Measurements from ENCODE around the gene ASXL2. TPM values are rescaled to one million over a fixed set of nuclear protein-coding genes. Genes with fewer than 3 reads are reported as not detected.

Gene ASXL2
- total RNA-seq, 2 donors from 2014 or later = 28.6 to 32.7 TPM

DNA sequence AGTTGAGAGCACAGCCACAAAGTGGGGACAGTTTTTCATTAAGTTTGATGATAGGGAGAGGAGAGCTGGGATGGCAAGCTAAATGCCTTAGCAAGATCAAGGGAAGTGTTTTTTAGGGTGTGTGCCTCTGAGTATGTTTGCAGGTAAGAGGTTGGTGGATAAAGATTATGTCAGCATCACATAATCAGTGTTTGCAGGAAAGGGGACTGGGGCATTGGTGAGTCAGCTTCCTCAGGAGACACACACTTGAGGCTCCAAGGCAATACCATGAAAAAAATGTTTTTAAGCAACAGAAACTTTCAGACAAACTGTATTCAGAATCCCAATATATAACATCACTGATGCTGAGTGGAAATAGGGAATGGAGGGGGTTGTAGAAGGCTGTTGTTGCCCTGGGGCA is 179.5 kb downstream of the ASXL2 start:
- TF ChIP-seq, protein P1, sequence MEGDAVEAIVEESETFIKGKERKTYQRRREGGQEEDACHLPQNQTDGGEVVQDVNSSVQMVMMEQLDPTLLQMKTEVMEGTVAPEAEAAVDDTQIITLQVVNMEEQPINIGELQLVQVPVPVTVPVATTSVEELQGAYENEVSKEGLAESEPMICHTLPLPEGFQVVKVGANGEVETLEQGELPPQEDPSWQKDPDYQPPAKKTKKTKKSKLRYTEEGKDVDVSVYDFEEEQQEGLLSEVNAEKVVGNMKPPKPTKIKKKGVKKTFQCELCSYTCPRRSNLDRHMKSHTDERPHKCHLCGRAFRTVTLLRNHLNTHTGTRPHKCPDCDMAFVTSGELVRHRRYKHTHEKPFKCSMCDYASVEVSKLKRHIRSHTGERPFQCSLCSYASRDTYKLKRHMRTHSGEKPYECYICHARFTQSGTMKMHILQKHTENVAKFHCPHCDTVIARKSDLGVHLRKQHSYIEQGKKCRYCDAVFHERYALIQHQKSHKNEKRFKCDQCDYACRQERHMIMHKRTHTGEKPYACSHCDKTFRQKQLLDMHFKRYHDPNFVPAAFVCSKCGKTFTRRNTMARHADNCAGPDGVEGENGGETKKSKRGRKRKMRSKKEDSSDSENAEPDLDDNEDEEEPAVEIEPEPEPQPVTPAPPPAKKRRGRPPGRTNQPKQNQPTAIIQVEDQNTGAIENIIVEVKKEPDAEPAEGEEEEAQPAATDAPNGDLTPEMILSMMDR (IDR thresholded peaks at IDR 0.05) = no peak
- no peaks in the 10 kb centered on the region for H3K4me1 ChIP-seq
- no peak overlapping the region for H3K4me3 ChIP-seq
- no peak overlapping the region for H3K27ac ChIP-seq
- DNase-seq = no peak
- no peaks in the 10 kb centered on the region for H3K36me3 ChIP-seq
- H3K9ac ChIP-seq (ENCODE audit: low read depth in 2 of 2, low read length in 2 of 2) = no peak overlapping the region
- no peaks in the 10 kb centered on the region for H3K27me3 ChIP-seq
- intact Hi-C loops (cut with DNase I) = no loop called here
- no peaks in the 10 kb centered on the region for H3K9me3 ChIP-seq

DNA sequence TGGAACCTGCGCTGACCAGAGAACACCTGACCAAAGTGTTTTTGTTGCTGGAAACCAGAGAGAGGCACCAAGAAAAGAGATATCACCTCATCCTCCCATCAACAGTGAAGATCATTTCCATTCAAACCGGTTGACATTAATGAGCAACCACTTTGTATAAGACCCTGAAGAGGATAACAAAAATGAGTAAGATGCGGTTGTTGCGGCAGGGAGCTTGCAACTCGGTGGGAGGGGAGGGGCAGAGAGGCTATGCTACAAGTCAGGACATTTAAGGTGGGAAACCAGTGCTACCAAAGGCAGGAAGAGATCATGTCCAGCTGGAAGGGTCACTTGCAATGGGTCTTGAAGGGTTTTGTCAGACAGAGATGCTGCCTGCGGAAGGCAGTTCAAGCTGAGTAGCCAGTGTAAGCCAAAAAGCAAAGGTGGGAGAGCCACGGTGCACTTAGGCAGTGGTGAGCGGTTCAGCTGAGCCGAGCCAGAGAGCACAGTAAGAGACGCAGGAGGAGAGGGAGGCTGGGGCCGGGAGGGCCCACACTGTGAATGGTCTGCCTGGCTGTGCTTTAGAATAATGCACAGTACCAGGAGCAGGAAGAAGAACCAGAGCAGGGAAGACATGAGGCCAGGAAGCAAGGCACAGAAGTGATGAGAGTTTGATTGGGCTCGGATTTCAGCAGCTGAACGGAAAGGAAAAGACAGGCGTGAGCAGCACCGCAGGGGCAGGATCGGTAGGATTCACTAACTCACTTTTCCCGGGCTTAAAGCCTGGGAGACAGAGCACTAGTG is 180.5 kb downstream of the ASXL2 start:
- no peak for DNase-seq
- Histone ChIP-seq H3K9me3 (no peaks in the 10 kb centered on the region), H3K4me1 (no peaks in the 10 kb centered on the region), H3K4me3 (no peak overlapping the region), H3K9ac (ENCODE audit: low read depth in 2 of 2, low read length in 2 of 2) (no peak overlapping the region), H3K27ac (no peak overlapping the region), H3K27me3 (no peaks in the 10 kb centered on the region), H3K36me3 (no peaks in the 10 kb centered on the region)
- intact Hi-C loops (cut with DNase I) = no loop called here
- TF ChIP-seq, protein P1 (IDR thresholded peaks at IDR 0.05) = no peak

DNA sequence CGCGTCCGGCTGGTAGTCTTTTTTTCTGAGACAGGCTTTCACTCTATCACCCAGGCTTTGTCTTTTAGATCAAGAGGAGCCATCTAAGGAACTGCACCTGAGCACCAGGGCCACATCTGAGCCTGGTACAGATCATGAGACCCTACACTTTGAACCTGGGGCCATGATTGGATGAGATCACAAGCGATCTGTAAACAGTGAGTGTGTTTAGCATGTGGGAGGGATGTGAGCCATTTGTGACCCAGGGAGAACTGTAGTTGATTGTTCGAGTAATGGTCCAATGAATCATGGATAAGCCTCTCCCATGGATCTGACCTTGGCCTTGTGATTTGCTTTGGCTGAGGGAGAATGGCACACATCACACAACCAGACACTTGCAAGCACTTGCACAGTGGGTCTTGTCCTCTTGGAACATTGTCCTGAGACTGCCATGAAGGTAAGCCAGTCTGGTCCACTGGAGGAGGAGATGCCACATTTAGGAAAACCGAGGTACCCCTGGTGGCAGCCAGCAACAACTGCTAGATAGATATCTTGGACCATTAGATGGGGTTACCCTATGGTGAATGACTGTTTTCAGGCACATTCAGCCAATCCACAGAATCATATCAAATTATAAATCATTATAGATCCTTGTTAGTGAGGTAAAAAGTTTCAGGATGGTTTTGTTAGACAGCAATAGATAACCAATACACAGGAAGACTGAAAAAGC is 185.4 kb downstream of the ASXL2 start:
- intact Hi-C loops (cut with DNase I) = no loop called here
- H3K4me1 ChIP-seq = no peaks in the 10 kb centered on the region
- H3K9ac ChIP-seq (ENCODE audit: low read depth in 2 of 2, low read length in 2 of 2) = no peak overlapping the region
- TF ChIP-seq, protein P1 (IDR thresholded peaks at IDR 0.05) = no peak
- no peaks in the 10 kb centered on the region for H3K36me3 ChIP-seq
- no peaks in the 10 kb centered on the region for H3K9me3 ChIP-seq
- no peak for DNase-seq
- no peak overlapping the region for H3K27ac ChIP-seq
- no peaks in the 10 kb centered on the region for H3K27me3 ChIP-seq
- no peak overlapping the region for H3K4me3 ChIP-seq

DNA sequence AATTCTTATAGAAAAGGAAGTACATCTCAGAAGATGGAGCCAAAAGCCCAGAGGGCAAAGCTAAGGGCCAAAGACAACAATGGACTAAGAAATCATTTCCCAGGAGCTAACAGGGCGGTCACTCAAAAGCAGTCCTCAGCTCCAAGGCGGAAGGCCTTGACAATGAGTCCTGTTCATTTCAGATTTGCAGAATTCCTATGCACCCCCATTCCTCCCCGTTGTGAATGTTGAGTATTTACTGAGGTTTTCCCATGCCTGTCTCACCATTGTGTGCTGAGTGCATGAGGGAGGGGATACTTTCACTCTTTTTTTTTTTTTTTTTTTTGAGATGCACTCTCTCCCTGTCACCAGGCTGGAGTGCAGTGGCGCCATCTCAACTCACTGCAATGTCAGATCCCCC is 186.1 kb downstream of the ASXL2 start:
- Histone ChIP-seq H3K4me1 (no peaks in the 10 kb centered on the region), H3K4me3 (no peak overlapping the region), H3K9ac (ENCODE audit: low read depth in 2 of 2, low read length in 2 of 2) (no peak overlapping the region), H3K27ac (no peak overlapping the region), H3K9me3 (no peaks in the 10 kb centered on the region), H3K36me3 (no peaks in the 10 kb centered on the region), H3K27me3 (no peaks in the 10 kb centered on the region)
- DNase-seq = no peak
- intact Hi-C loops (cut with DNase I) = no loop called here
- TF ChIP-seq, protein P1 (IDR thresholded peaks at IDR 0.05) = no peak

DNA sequence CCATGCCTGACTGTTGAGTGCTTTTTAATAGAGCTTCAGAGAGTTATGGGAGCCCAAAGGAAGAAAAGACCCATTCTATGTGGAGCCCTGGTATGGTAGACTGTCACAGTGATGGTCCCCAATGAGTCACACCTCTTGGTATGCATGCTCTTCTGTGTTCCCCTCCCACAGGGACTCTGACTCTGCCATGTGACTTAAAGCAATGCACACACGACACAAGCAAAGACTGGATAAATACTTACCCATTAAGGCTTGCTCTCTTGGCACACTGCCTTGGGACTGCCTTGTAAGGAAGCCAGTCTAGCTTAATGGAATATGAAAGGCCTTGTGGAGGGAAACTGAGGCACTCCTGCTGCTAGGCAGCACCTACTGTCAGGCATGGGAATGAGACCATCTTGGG is 188.2 kb downstream of the ASXL2 start:
- H3K27me3 ChIP-seq = no peaks in the 10 kb centered on the region
- H3K4me3 ChIP-seq = no peak overlapping the region
- no peak for DNase-seq
- TF ChIP-seq, protein P1 (IDR thresholded peaks at IDR 0.05) = no peak
- intact Hi-C loops (cut with DNase I) = no loop called here
- no peak overlapping the region for H3K27ac ChIP-seq
- H3K4me1 ChIP-seq = no peaks in the 10 kb centered on the region
- no peaks in the 10 kb centered on the region for H3K9me3 ChIP-seq
- no peak overlapping the region for H3K9ac ChIP-seq (ENCODE audit: low read depth in 2 of 2, low read length in 2 of 2)
- H3K36me3 ChIP-seq = no peaks in the 10 kb centered on the region

Data from colonic mucosa (tissue), 4 donors.